Endodermal cell (in vitro differentiated cells): Measurements from ENCODE around the gene ARSA. TPM values are rescaled to one million over a fixed set of nuclear protein-coding genes. Genes with fewer than 3 reads are reported as not detected.

ENCODE experiments used
- DNase-seq: peaks from one replicate; pipeline ENCODE4 v3.0.0-alpha.2; 2017
- H3K27ac ChIP-seq: 2 replicates; pipeline ENCODE4 v1.5.1; 2013; ENCODE audit warnings: mild to moderate bottlenecking, low read depth, low read length, moderate library complexity
- H3K27me3 ChIP-seq: 2 replicates; pipeline ENCODE4 v1.6.1; 2013; ENCODE audit warnings: mild to moderate bottlenecking, low read length, moderate library complexity; ENCODE audit not compliant: insufficient read depth, control insufficient read depth, poor library complexity, severe bottlenecking
- H3K36me3 ChIP-seq: 2 replicates; pipeline ENCODE4 v1.7.0; 2013; ENCODE audit warnings: mild to moderate bottlenecking, low read length, moderate library complexity; ENCODE audit not compliant: control insufficient read depth, insufficient read depth
- H3K4me1 ChIP-seq: one replicate; pipeline ENCODE4 v1.7.0; 2013; ENCODE audit warnings: low read length; ENCODE audit not compliant: control insufficient read depth, insufficient read depth
- H3K4me3 ChIP-seq: 2 replicates; pipeline ENCODE4 v1.5.1; 2013; ENCODE audit warnings: mild to moderate bottlenecking, low read length, moderate library complexity
- H3K9ac ChIP-seq: 2 replicates; pipeline ENCODE4 v1.6.1; 2013; ENCODE audit warnings: mild to moderate bottlenecking, low read length, moderate library complexity; ENCODE audit not compliant: poor library complexity, severe bottlenecking; ENCODE audit errors: extremely low read depth
- H3K9me3 ChIP-seq: 2 replicates; pipeline ENCODE4 v1.6.1; 2013; ENCODE audit warnings: mild to moderate bottlenecking, low read length, moderate library complexity; ENCODE audit not compliant: control insufficient read depth
- H3K27ac Mint-ChIP-seq: 2 replicates; pipeline ENCODE4 v1.8.0; 2020; ENCODE audit warnings: mixed read lengths
- H3K27me3 Mint-ChIP-seq: 2 replicates; pipeline ENCODE4 v1.8.0; 2021; ENCODE audit warnings: mild to moderate bottlenecking, mixed read lengths; ENCODE audit not compliant: insufficient read depth
- H3K36me3 Mint-ChIP-seq: 2 replicates; pipeline ENCODE4 v1.8.0; 2020; ENCODE audit warnings: low read depth, mixed read lengths
- H3K4me1 Mint-ChIP-seq: 2 replicates; pipeline ENCODE4 v1.8.0; 2020; ENCODE audit warnings: mixed read lengths
- H3K4me3 Mint-ChIP-seq: 2 replicates; pipeline ENCODE4 v1.8.0; 2020; ENCODE audit warnings: mild to moderate bottlenecking, moderate library complexity, mixed read lengths
- H3K9me3 Mint-ChIP-seq: 2 replicates; pipeline ENCODE4 v1.8.0; 2020; ENCODE audit warnings: mild to moderate bottlenecking, mixed read lengths
- CTCF ChIP-seq: fragments of 200-600 bp; sonication (generic); conservative IDR thresholded peaks from 2 replicates; pipeline ENCODE4 v1.5.0; 2021; ENCODE audit warnings: antibody characterized with exemption, mild to moderate bottlenecking
- WGBS, 2 experiments: methylation state at CpG; one replicate each; pipeline versions ENCODE4 v1.1.5 to v1.1.7; 2013; ENCODE audit warnings: missing lambda C conversion rate in 2 of 2, mixed read lengths in 1 of 2; ENCODE audit not compliant: insufficient coverage in 1 of 2, insufficient read length in 1 of 2; 5-methylcytosine and 5-hydroxymethylcytosine counted together
- total RNA-seq, 2 donors: library from RNA; stranded (reverse); fragmentation: NEBNext Ultra II Directional in 1 of 2; extraction: Animal tissue kit (Norgen Biotek cat#: 25700) in 1 of 2; gene quantifications; 2 replicates in 1 of 2; 3 replicates in 1 of 2; pipeline ENCODE4 v1.2.1, GENCODE V29; 2021

The ARSA gene
- total RNA-seq, 2 donors from 2014 or later: 28.6 to 30.6 TPM

- Histone ChIP-seq H3K36me3 (no peaks in the 10 kb centered on the region), H3K9ac (no peak overlapping the region), H3K27me3 (peaks cover 15% of the 10 kb centered on the region), H3K27ac (no peak overlapping the region), H3K4me3 (no peak overlapping the region), H3K9me3 (no peaks in the 10 kb centered on the region), H3K4me1 (peaks cover 6% of the 10 kb centered on the region)
- peaks cover 12% of the 10 kb centered on the region for H3K4me1 Mint-ChIP-seq
- TF ChIP-seq CTCF: no peak
- WGBS, 2 experiments: 93 to 98% methylated on average over 7 to 8 of the region's 8 CpGs
- H3K27me3 Mint-ChIP-seq: peaks cover 38% of the 10 kb centered on the region
- no peak overlapping the region for H3K27ac Mint-ChIP-seq
- H3K36me3 Mint-ChIP-seq: no peaks in the 10 kb centered on the region
- DNase-seq: no peak
- H3K4me3 Mint-ChIP-seq: no peak overlapping the region
- H3K9me3 Mint-ChIP-seq: no peaks in the 10 kb centered on the region
These were observed 42.2 kb downstream of the ARSA start for GRCh38 chr22:50585781-50586180.

- H3K4me1 Mint-ChIP-seq: peaks cover 12% of the 10 kb centered on the region
- no peak overlapping the region for H3K27ac Mint-ChIP-seq
- H3K36me3 Mint-ChIP-seq: peaks cover 4% of the 10 kb centered on the region
These were observed 42.7 kb downstream of the ARSA start for GRCh38 chr22:50585238-50585637.

GRCh38 chr22:50584106-50585096 is 43.6 kb downstream of the ARSA start:
- Mint-ChIP-seq H3K27ac (no peak overlapping the region), H3K27me3 (peaks cover 24% of the 10 kb centered on the region), H3K4me3 (peak overlapping the region; percentile 72), H3K9me3 (no peaks in the 10 kb centered on the region), H3K36me3 (peaks cover 10% of the 10 kb centered on the region), H3K4me1 (peaks cover 12% of the 10 kb centered on the region)
- Histone ChIP-seq H3K27me3 (peaks cover under 1% of the 10 kb centered on the region), H3K4me1 (peaks cover 6% of the 10 kb centered on the region), H3K4me3 (peak overlapping the region; percentile 95), H3K9ac (no peak overlapping the region), H3K27ac (no peak overlapping the region), H3K9me3 (no peaks in the 10 kb centered on the region), H3K36me3 (peaks cover 12% of the 10 kb centered on the region)
- no peak for TF ChIP-seq CTCF
- DNase-seq: peak; percentile 66
- 89 to 90% methylated on average over 20 to 23 of the region's 23 CpGs for WGBS, 2 experiments

More at GRCh38 chr22:50585238-50585637, 42.7 kb downstream of the ARSA start:
- peaks cover 33% of the 10 kb centered on the region for H3K27me3 Mint-ChIP-seq
- no peak for TF ChIP-seq CTCF
- WGBS, 2 experiments: 92 to 95% methylated on average over 3 of the region's 3 CpGs
- Histone ChIP-seq H3K27ac (no peak overlapping the region), H3K4me3 (no peak overlapping the region), H3K4me1 (peaks cover 6% of the 10 kb centered on the region), H3K36me3 (peaks cover 3% of the 10 kb centered on the region), H3K9me3 (no peaks in the 10 kb centered on the region), H3K27me3 (peaks cover 9% of the 10 kb centered on the region), H3K9ac (no peak overlapping the region)
- H3K9me3 Mint-ChIP-seq: no peaks in the 10 kb centered on the region
- no peak for DNase-seq
- no peak overlapping the region for H3K4me3 Mint-ChIP-seq
